Type B pancreatic cell (in vitro differentiated cells): ENCODE data around the gene LARP1. TPM values are rescaled to one million over a fixed set of nuclear protein-coding genes. Genes with fewer than 3 reads are reported as not detected.

Source experiments
- DNase-seq: peaks from one replicate; pipeline ENCODE4 v3.0.0; 2021; ENCODE audit warnings: mixed read lengths; ENCODE audit not compliant: unreplicated experiment; ENCODE audit errors: extremely low spot score
- H3K27ac Mint-ChIP-seq: 2 replicates; pipeline ENCODE4 v1.8.0; 2021; ENCODE audit warnings: mild to moderate bottlenecking, mixed read lengths
- H3K27me3 Mint-ChIP-seq: 2 replicates; pipeline ENCODE4 v1.8.0; 2021; ENCODE audit warnings: mixed read lengths
- H3K36me3 Mint-ChIP-seq: 2 replicates; pipeline ENCODE4 v1.8.0; 2021; ENCODE audit warnings: mixed read lengths
- H3K4me1 Mint-ChIP-seq: one replicate; pipeline ENCODE4 v1.8.0; 2021; ENCODE audit warnings: mixed read lengths; ENCODE audit not compliant: unreplicated experiment
- H3K4me3 Mint-ChIP-seq: 2 replicates; pipeline ENCODE4 v1.8.0; 2021; ENCODE audit warnings: mild to moderate bottlenecking, mixed read lengths
- H3K9me3 Mint-ChIP-seq: 2 replicates; pipeline ENCODE4 v1.8.0; 2021; ENCODE audit warnings: mixed read lengths
- total RNA-seq: library from RNA; stranded (reverse); gene quantifications from 2 replicates; pipeline ENCODE4 v1.2.1, GENCODE V29; 2021; ENCODE audit warnings: low replicate concordance
- TF ChIP-seq, protein P1 (sequence below): fragments of 200-600 bp; sonication (generic); conservative IDR thresholded peaks from 2 replicates; pipeline ENCODE4 v1.5.0; 2021; ENCODE audit warnings: antibody characterized with exemption, mild to moderate bottlenecking

Gene LARP1
- total RNA-seq, 1 donor from 2014 or later: 220 TPM

DNA sequence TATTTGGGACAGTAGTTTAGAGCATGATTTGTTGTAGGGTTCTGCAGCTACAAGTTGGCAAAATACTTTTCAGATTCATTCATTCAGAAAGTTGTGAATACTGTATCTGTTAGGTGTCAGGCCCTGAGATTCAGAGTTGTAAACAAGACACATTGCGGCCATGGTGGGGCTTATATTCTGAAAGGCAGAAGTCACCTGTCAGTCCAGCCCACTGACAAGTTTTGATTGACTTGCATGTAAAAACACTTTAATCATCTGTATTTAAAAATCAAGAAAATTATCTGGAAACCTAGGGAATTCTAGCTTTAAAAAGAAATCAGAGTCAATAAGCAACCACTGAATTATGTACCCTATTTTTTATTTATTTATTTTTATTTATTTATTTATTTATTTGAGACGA, 13.0 kb downstream of the LARP1 start:
- H3K27me3 Mint-ChIP-seq: no peaks in the 10 kb centered on the region
- no peak overlapping the region for H3K4me3 Mint-ChIP-seq
- no peaks in the 10 kb centered on the region for H3K9me3 Mint-ChIP-seq
- TF ChIP-seq, protein P1, sequence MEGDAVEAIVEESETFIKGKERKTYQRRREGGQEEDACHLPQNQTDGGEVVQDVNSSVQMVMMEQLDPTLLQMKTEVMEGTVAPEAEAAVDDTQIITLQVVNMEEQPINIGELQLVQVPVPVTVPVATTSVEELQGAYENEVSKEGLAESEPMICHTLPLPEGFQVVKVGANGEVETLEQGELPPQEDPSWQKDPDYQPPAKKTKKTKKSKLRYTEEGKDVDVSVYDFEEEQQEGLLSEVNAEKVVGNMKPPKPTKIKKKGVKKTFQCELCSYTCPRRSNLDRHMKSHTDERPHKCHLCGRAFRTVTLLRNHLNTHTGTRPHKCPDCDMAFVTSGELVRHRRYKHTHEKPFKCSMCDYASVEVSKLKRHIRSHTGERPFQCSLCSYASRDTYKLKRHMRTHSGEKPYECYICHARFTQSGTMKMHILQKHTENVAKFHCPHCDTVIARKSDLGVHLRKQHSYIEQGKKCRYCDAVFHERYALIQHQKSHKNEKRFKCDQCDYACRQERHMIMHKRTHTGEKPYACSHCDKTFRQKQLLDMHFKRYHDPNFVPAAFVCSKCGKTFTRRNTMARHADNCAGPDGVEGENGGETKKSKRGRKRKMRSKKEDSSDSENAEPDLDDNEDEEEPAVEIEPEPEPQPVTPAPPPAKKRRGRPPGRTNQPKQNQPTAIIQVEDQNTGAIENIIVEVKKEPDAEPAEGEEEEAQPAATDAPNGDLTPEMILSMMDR: no peak
- H3K36me3 Mint-ChIP-seq: no peaks in the 10 kb centered on the region
- peaks cover 63% of the 10 kb centered on the region for H3K4me1 Mint-ChIP-seq
- no peak overlapping the region for H3K27ac Mint-ChIP-seq
- DNase-seq: no peak

DNA sequence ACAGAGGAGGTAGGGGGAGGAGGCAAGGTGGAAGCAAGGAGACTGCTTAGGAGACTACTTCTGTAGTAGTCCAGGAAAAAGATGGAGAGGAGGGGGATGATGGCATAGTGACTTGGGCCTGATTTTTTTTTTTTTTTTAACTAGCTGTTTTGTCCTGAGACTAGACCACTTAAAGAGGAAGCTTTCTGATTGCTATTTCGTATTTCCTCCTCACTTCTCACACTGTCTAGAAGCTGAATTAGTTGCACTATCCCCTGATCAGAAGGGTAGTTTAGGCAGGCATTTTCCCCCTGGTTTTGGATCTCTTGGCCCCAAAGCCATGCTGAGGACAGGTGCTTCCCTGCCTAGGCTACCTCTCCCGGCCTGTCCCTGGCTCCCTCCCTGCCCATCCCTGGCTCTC, 14.9 kb downstream of the LARP1 start:
- Mint-ChIP-seq H3K4me1 (peaks cover 70% of the 10 kb centered on the region), H3K9me3 (no peaks in the 10 kb centered on the region), H3K27ac (peak overlapping the region; percentile 50), H3K4me3 (no peak overlapping the region), H3K36me3 (peaks cover 3% of the 10 kb centered on the region), H3K27me3 (no peaks in the 10 kb centered on the region)
- no peak for DNase-seq
- TF ChIP-seq, protein P1: no peak

DNA sequence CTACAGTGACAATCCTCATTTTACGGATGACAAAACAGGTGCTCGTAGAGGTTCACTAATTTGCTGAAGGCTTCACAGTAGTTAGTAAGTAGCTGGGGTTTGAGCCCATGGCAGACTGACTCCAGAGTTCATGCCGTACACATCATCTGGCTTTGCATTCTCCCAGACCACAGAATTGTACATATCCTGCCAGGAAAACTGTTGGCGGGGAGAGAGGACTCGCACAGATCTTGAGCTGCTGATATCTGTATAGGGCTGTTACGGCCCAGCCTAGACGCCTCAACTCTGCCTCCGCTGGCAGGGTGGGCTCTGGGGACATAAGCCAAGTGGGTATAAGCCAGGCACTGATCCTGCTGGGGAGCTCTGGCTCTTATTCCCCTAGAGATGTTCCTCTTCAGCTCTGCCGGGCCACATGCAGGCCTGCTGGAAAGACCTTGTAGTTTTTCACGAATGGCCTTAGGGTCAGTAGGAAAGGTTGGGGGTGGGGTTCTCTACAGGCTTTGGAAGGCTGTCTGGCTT, 16.3 kb downstream of the LARP1 start:
- H3K4me1 Mint-ChIP-seq: peaks cover 63% of the 10 kb centered on the region
- H3K27ac Mint-ChIP-seq: peak overlapping the region; percentile 41
- H3K36me3 Mint-ChIP-seq: peaks cover 3% of the 10 kb centered on the region
- no peaks in the 10 kb centered on the region for H3K9me3 Mint-ChIP-seq
- DNase-seq: no peak
- TF ChIP-seq, protein P1: no peak
- no peaks in the 10 kb centered on the region for H3K27me3 Mint-ChIP-seq
- H3K4me3 Mint-ChIP-seq: no peak overlapping the region

DNA sequence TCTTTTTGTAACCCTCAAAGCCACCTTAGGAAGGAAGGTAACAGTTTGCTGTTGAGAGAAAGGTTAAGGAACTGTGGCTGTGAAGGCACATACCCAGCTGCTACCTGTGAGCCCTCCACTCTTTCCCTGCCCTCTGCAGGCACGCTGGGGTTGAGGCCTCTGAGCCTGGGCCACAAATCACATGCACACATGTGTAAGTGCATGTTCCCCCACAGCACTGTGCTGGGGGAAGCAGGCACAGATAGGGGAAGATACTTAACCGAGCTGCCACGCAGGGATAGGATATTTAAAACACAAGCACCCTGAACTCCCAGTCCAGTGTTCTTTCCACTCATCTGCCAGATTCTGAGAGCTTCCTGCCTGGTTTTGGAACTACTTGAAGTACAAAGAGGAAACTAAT, 18.1 kb downstream of the LARP1 start:
- peaks cover 47% of the 10 kb centered on the region for H3K4me1 Mint-ChIP-seq
- no peak overlapping the region for H3K27ac Mint-ChIP-seq
- H3K9me3 Mint-ChIP-seq: no peaks in the 10 kb centered on the region
- peaks cover 3% of the 10 kb centered on the region for H3K36me3 Mint-ChIP-seq
- TF ChIP-seq, protein P1: no peak
- DNase-seq: no peak
- no peaks in the 10 kb centered on the region for H3K27me3 Mint-ChIP-seq
- H3K4me3 Mint-ChIP-seq: no peak overlapping the region

DNA sequence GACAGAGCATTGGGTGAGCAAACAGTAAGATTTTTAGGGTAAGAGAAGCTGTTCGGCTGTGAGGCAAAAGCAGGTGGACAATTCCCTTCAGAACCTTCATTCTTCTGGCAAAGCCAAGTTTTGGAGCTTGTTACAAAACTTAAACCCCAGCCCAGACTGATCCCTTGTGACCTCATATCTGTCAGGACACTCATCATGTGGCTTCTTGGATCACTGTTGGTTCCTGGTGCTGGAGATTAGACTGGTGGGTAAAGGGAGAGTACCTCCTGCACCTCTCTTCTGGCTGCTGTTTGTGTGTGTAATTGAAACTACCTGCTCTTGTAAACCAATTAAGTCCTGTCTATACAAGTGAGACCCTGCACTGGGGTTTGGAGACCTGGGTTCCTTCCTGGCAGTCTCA, 21.0 kb downstream of the LARP1 start:
- H3K27ac Mint-ChIP-seq: peak overlapping the region; percentile 31
- H3K4me3 Mint-ChIP-seq: no peak overlapping the region
- H3K36me3 Mint-ChIP-seq: peaks cover 8% of the 10 kb centered on the region
- no peaks in the 10 kb centered on the region for H3K9me3 Mint-ChIP-seq
- no peak for DNase-seq
- no peaks in the 10 kb centered on the region for H3K27me3 Mint-ChIP-seq
- TF ChIP-seq, protein P1: no peak
- peaks cover 39% of the 10 kb centered on the region for H3K4me1 Mint-ChIP-seq

DNA sequence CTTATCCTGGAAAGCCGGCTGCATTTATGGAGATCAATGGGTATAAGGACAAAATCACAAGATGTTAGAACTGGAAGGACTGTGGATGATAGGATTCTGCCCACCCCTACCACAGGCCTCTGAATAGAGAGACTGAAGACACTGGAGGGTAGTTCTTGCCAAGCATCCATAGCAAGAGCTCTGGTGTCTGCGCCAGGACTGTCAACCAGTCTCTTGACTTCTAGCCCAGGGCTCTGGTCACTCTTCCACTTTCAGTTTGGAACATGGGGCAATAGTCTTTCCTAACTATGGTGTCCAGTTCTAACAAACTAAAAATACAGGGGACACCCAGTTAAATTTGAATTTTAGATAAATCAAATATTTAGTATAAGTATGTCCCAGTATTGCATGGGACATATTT, 23.4 kb downstream of the LARP1 start:
- Mint-ChIP-seq H3K4me3 (no peak overlapping the region), H3K9me3 (no peaks in the 10 kb centered on the region), H3K4me1 (peaks cover 40% of the 10 kb centered on the region), H3K27ac (no peak overlapping the region), H3K36me3 (peaks cover 5% of the 10 kb centered on the region), H3K27me3 (no peaks in the 10 kb centered on the region)
- DNase-seq: no peak
- TF ChIP-seq, protein P1: no peak
